IMR-90 (cell line): ENCODE results near the gene TAF7.
"Not testable (repeated sequence)": the region's sequence is repeated elsewhere in the genome, so short reads cannot be mapped to it uniquely, and the experiment has no call there.

Experiments used
- BHLHE40 ChIP-seq: fragments of 150-350 bp; IDR thresholded peaks from 2 replicates; pipeline ENCODE4 v1.6.1; 2016; ENCODE audit warnings: mild to moderate bottlenecking, low read depth, low read length
- CEBPB ChIP-seq: IDR thresholded peaks from 2 replicates; pipeline ENCODE4 v1.6.1; 2012; ENCODE audit warnings: low read depth, low read length, improper control_type of control experiment
- CTCF ChIP-seq: conservative IDR thresholded peaks from 2 replicates; pipeline ENCODE4 v1.5.1; 2012; ENCODE audit warnings: mild to moderate bottlenecking, low read depth, low read length, improper control_type of control experiment
- POLR2A ChIP-seq: IDR thresholded peaks from 2 replicates; pipeline ENCODE4 v1.6.1; 2012; ENCODE audit warnings: mild to moderate bottlenecking, low read depth, low read length
- RAD21 ChIP-seq: IDR thresholded peaks from 2 replicates; pipeline ENCODE4 v1.6.1; 2012; ENCODE audit warnings: low read length, improper control_type of control experiment
- SMC3 ChIP-seq: fragments of 150-350 bp; IDR thresholded peaks from 2 replicates; pipeline ENCODE4 v1.6.1; 2016; ENCODE audit warnings: low read depth, mild to moderate bottlenecking, antibody characterized with exemption, low read length, moderate library complexity
- USF2 ChIP-seq: fragments of 150-350 bp; IDR thresholded peaks from 2 replicates; pipeline ENCODE4 v1.6.1; 2017; ENCODE audit warnings: mild to moderate bottlenecking, antibody characterized with exemption, low read length, low read depth

- not testable (repeated sequence) for TF ChIP-seq USF2, CTCF, CEBPB, RAD21, SMC3, BHLHE40, POLR2A
These were observed 20.3 kb upstream of the TAF7 start for GRCh38 chr5:141340781-141341354.
